ENCODE results near the gene CYTL1.
"Not testable (repeated sequence)": the region's sequence is repeated elsewhere in the genome, so short reads cannot be mapped to it uniquely, and the experiment has no call there.

Gene CYTL1

GRCh38 chr4:5033281-5033841, 14.1 kb upstream of the CYTL1 start:
- DNase-seq (ENCODE audit: low read depth, low spot score), result no peak

DNA sequence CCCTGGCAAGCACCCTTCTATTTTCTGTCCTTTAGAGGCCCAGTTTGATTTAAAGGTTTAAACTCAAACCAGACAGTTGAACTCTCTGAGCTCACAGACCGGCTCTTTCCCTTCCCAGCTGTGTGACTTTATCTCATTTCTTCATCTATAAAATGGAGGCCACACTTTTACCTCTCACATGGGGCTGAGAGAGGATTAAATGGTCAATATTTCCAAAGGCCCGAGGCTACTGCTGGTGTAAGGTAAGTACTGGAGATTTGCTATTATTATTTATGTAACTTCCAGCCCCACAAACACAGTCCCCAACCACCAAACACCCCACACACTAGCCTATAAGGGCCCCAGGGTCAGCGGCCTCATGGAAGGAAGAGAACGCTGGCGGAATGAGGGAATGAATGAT, 13.6 kb upstream of the CYTL1 start:
- DNase-seq (ENCODE audit: low read depth, low spot score), result no peak

DNA sequence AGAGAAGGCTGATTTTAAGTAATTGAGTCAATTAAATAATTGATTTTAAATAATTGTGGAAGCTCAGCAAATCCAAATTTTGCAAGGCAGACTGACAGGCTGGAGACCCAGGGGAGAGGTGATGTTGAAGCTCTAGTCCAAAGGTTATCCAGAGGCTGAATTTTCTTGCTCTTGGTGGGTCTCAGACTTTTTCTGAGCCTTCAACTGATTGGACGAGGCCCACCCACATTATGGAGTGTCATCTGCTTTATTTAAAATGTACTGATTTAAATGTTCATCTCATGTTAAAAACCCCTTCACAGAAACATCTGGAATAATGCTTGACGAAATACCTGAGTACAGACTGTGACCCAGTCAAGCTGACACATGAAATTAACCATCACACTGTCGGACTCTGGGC, 11.7 kb upstream of the CYTL1 start:
- no peak for DNase-seq (ENCODE audit: low read depth, low spot score)

DNA sequence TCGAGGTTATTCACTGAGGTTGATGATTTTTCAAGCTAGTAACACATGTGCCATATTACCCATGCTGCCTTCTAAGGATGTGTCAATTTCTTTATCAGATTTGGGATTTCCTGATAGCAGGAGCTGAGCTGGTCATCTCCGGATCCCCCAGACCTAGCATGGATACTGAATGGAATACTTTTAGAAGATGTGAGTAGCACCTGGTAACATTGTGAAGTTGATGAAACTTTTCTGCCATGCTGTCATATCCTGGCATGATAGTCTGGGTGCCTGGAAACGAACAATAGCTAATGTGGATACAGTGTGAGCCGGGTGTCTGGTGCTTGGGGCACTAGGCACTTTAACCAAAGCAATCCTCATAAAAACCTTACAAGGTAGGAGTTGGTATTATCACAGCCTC, 11.0 kb upstream of the CYTL1 start:
- DNase-seq (ENCODE audit: low read depth, low spot score), result no peak

- no peak for DNase-seq (ENCODE audit: low read depth, low spot score)
Measured at GRCh38 chr4:5029447-5029846, 10.2 kb upstream of the CYTL1 start.

DNA sequence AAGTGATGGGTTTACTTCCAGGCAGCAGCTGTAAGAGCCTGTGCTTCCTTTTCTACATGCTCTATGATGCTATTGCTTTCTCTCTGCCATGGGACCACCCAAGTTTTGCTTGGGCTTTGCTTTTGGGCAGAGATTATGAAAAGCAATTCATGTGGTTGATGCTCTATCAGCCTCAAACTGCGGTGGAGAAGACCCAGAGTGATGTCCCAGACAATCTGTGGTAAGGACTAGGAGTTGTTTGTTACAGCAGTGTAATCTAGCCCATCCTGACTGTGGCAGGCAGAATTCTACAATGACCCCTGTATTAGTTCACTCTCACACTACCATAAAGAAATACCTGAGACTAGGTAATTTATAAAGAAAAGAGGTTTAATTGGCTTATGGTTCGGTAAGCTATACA, 9.2 kb upstream of the CYTL1 start:
- no peak for DNase-seq (ENCODE audit: low read depth, low spot score)

DNA sequence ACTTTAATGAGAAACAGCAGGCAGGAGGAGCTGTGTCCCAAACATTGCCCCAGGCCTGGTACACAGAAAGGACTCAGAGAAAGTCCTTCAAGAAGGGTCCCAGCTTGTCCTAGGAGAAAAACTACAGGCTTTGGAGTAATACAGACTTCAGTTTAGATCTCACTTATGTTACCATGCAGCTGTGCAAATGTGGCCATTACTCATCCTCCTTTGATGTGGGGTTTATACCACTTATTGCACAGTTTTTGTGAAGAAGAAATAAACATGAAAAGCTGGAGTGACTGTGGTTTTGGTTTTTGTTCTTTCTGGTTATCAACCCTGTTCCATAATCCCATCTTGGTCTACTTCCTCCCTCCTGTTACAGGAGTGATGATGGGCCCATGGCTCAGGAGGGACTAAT, 8.1 kb upstream of the CYTL1 start:
- DNase-seq (ENCODE audit: low read depth, low spot score), result no peak

DNA sequence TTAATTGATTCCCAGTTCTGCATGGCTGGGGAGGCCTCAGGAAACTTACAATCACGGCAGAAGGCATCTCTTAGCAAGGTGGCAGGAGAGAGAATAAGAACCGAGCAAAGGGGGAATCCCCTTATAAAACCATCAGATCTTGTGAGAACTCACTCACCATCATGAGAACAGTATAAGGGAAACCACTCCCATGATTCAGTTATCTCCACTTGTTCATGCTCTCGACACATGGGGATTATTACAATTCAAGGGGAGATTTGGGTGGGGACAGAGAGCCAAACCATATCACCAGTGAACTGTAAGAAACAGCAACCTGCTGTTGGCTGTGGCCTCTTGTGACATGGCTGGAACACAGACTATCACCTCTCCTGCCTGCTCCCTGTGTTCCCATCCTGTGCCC, 7.1 kb upstream of the CYTL1 start:
- DNase-seq (ENCODE audit: low read depth, low spot score), result no peak

DNA sequence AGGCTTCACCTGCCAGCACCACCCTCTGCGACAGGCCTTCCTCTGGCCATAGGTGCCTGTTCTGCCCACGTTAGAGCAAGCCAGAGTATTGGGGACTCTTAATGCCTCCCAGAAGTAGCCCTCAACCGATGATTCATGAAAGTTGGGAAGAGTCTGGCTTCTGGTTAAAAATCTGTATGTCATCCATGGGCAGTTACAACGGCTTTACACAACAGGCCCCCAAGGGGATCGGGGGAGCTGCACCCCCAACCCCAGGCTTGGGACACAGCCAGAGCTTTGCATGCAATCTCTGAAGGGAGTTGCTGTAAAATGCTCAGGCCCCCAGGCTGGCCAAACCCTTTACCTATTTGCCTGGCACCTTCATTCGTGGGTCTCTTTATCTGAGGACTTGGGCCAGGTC, 5.4 kb upstream of the CYTL1 start:
- no peak for DNase-seq (ENCODE audit: low read depth, low spot score)

- no peak for DNase-seq (ENCODE audit: low read depth, low spot score)
Measured at GRCh38 chr4:5021546-5021945, 2.3 kb upstream of the CYTL1 start.

- DNase-seq (ENCODE audit: low read depth, low spot score), result no peak
Measured at GRCh38 chr4:5020341-5020740, 1.1 kb upstream of the CYTL1 start.

DNA sequence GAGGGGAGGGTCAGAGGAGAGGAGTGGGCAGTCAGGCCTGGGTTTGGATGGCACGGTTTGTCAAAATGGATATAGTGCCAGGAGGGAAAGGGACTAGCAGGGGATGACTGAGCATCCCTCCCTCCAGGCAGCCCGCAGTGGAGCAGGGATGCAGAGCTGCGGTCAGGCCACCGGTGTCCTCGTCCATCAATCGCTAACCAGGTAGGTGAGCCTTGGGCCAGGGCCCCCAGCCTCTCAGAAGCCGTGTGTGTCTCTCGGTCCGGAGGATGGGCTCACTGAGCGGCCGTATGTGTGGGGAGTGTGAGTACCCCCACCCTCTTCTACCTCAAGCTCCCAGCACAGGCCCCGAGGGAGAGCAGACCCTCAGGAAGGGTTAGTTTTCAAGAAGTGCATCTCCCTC, 538 bp upstream of the CYTL1 start:
- no peak for DNase-seq (ENCODE audit: low read depth, low spot score)

- DNase-seq (ENCODE audit: low read depth, low spot score), result no peak
Measured at GRCh38 chr4:5018603-5019002, 655 bp downstream of the CYTL1 start.

DNA sequence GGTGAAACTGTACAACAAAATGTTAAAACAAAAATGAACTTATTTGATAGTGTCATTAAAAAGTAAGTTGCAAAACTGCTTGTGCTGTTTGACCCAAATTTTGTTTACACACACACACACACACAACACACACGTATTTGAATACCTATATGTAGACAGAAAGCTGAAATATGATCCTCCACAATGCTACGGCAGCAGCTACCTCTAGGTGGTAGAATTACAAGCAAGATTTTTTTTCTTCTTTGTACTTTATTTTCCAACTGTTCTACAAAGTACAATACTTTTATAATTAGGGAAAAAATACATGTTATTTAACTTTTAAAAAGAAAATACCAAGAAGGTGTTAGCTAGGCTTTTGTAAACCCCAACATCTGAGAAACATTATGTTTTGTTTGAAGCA, 1.2 kb downstream of the CYTL1 start:
- no peak for DNase-seq (ENCODE audit: low read depth, low spot score)

GRCh38 chr4:5014007-5014682, 5.1 kb downstream of the CYTL1 start:
- DNase-seq (ENCODE audit: low read depth, low spot score), result no peak

DNA sequence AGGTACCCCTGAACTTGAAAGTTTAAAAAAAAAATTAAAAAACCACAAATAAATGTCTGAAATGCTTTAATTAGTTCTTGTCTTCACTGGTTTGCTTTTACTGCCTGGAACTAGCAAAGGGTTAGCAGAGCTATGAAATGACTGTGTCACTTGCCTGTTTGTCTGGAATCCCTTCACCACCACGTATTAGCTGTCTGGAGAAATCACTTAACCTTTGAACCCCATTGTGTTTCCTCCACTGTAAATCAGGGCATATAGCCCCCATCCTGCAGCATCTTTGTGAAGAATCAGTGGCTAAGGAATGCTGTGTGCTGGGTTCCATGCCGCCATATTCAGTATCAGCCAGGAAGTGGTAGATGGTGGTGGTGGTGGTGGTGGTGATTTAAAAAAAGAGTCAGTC, 6.3 kb downstream of the CYTL1 start:
- DNase-seq (ENCODE audit: low read depth, low spot score), result no peak

DNA sequence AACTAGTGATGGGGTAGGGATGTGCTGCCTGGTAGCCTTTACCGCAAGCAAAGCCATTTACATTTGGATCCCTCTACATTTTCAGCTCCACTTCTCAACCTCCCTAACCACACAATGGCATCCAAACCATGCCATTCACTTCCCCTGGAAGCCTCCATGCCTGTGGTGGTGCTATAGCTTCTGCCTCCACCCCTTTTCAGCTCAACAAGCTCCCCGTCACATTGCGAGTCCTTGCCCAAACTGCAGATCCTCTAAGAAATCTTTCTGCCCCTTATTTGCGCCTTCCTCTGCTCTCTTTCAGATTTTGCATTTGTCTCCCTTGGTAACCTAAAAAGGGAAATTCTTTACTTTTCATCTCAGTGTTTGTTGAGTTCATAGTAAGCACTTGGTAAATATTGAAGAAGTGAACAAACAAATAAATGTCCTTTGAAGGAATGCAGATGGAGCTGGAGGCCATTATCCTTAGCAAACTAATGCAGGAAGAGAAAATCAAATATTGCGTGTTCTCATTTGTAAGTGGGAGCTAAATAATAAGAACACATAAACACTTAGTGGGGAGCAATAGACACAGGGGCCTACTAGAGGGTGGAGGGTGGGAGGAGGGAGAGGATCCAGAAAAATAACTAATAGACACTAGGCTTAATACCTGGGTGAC, 6.9 kb downstream of the CYTL1 start:
- DNase-seq (ENCODE audit: low read depth, low spot score), result no peak

DNA sequence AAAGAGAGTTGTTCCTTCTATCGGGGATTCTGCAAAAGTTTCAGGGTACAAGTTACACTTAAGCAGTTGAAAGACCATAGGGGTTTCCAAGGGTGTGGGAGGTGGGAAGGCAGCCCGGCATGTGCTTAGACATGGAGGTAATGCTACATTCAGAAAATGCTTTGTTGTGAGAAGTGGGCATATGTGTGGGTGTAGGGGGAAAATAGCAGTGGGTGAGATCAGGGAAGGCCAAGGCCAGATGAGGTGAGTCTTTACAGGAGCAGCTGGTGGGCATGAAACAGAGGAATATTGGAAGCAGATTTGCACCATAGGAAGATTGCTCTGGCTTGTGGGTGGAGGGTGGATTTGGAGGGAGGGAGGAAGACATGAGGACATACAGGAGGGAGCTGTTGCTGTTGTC, 8.3 kb downstream of the CYTL1 start:
- DNase-seq (ENCODE audit: low read depth, low spot score), result no peak

GRCh38 chr4:5009796-5010195, 9.5 kb downstream of the CYTL1 start:
- no peak for DNase-seq (ENCODE audit: low read depth, low spot score)

DNA sequence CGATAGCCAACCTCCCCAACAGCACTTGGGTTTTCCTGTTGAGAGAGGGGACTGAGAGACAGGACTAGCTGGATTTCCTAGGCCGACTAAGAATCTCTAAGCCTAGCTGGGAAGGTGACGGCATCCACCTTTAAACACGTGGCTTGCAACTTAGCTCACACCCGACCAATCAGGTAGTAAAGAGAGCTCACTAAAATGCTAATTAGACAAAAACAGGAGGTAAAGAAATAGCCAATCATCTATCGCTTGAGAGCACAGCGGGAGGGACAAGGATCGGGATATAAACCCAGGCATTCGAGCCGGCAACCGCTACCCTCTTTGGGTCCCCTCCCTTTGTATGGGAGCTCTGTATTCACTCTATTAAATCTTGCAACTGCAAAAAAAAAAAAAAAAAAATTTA, 12.3 kb downstream of the CYTL1 start:
- DNase-seq (ENCODE audit: low read depth, low spot score), result not testable (repeated sequence)

DNA sequence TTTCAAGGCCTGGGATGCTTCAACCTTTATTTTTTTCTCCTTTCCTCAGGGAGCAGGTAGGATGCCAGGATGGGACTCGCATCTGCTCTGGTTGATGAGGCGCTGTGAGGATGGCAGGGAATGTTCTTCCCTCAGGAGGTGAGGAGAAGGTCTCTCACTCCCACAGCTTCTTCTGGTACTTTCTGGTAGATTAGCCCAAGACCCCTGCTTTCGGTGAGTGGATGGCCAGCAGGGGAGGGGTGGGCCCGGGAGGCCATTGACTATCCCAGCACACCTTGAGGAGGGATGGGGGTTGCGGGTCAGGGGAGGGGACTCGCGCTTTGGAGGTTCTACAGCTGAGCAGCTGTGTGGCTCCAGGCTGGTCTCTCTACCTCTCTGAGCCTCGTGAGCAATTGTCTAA, 14.8 kb downstream of the CYTL1 start:
- no peak for DNase-seq (ENCODE audit: low read depth, low spot score)

DNA sequence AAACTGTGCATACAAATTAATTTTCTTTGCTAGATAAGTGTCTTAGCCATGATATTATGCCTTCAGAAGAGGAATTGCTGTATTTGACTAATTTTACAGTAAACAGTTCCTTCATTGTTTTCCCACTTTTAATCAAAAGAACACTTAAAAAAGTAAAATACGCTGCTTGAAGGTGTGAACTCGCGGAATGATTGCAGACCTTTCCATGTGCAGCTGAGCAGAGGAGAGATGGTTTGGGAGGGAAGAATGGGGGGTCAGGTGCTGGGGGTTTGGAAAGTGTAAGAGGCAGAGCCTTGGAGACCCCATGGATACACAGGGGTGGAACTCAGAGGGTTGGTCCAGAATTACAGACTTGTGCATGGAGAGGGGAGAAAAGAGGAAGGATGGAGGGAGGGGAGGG, 15.3 kb downstream of the CYTL1 start:
- DNase-seq (ENCODE audit: low read depth, low spot score), result no peak

GRCh38 chr4:5003372-5003857, 15.8 kb downstream of the CYTL1 start:
- DNase-seq (ENCODE audit: low read depth, low spot score), result no peak

Data from ELF-1 (cell line).